ENCODE data around the gene B3GNT8.

GRCh38 chr19:41452584-41453275 is 25.6 kb upstream of the B3GNT8 start:
- TF ChIP-seq CTCF (IDR thresholded peaks at IDR 0.05), result no peak
- TF ChIP-seq POLR2AphosphoS5 (IDR thresholded peaks at IDR 0.05), result no peak
